ENCODE data around the gene PDE7B.

Gene PDE7B

GRCh38 chr6:135999393-135999792 lies 147.9 kb downstream of the PDE7B start:
- Mint-ChIP-seq H3K27ac (no peak overlapping the region), H3K4me1 (ENCODE audit: low read depth in 2 of 2) (no peaks in the 10 kb centered on the region), H3K27me3 (peaks cover 10 to 21% of the 10 kb centered on the region in 2 donors), H3K9me3 (peaks cover 0 to 7% of the 10 kb centered on the region in 2 donors), H3K36me3 (ENCODE audit: insufficient read depth) (no peaks in the 10 kb centered on the region), H3K4me3 (no peak overlapping the region)
- DNase-seq (no peak), ATAC-seq (replicated peaks) (no peak)

GRCh38 chr6:136007345-136007744 lies 155.8 kb downstream of the PDE7B start:
- Mint-ChIP-seq H3K4me1 (ENCODE audit: low read depth in 2 of 2) (no peaks in the 10 kb centered on the region), H3K4me3 (no peak overlapping the region), H3K27me3 (peaks cover 28 to 30% of the 10 kb centered on the region in 2 donors), H3K36me3 (ENCODE audit: insufficient read depth) (no peaks in the 10 kb centered on the region), H3K9me3 (peaks cover 0 to 5% of the 10 kb centered on the region in 2 donors), H3K27ac (no peak overlapping the region)
- DNase-seq, result no peak
- ATAC-seq (replicated peaks), result no peak

GRCh38 chr6:136011475-136011874 lies 160.0 kb downstream of the PDE7B start:
- ATAC-seq (replicated peaks), result no peak
- Mint-ChIP-seq H3K9me3 (peaks cover 0 to 5% of the 10 kb centered on the region in 2 donors), H3K27ac (no peak overlapping the region), H3K36me3 (ENCODE audit: insufficient read depth) (no peaks in the 10 kb centered on the region), H3K4me3 (no peak overlapping the region), H3K27me3 (peaks cover 37 to 43% of the 10 kb centered on the region in 2 donors), H3K4me1 (ENCODE audit: low read depth in 2 of 2) (no peaks in the 10 kb centered on the region)
- no peak for DNase-seq

GRCh38 chr6:136012198-136012887 lies 160.8 kb downstream of the PDE7B start:
- DNase-seq (no peak), ATAC-seq (replicated peaks) (no peak)
- no peaks in the 10 kb centered on the region for H3K36me3 Mint-ChIP-seq (ENCODE audit: insufficient read depth)
- no peaks in the 10 kb centered on the region for H3K4me1 Mint-ChIP-seq (ENCODE audit: low read depth in 2 of 2)
- H3K27me3 Mint-ChIP-seq, result peaks cover 37 to 43% of the 10 kb centered on the region in 2 donors
- peaks cover 0 to 5% of the 10 kb centered on the region in 2 donors for H3K9me3 Mint-ChIP-seq
- no peak overlapping the region for H3K27ac Mint-ChIP-seq
- H3K4me3 Mint-ChIP-seq, result no peak overlapping the region

GRCh38 chr6:136012943-136013342 lies 161.4 kb downstream of the PDE7B start:
- H3K4me1 Mint-ChIP-seq (ENCODE audit: low read depth in 2 of 2), result no peaks in the 10 kb centered on the region
- peaks cover 0 to 5% of the 10 kb centered on the region in 2 donors for H3K9me3 Mint-ChIP-seq
- no peak overlapping the region for H3K4me3 Mint-ChIP-seq
- no peaks in the 10 kb centered on the region for H3K36me3 Mint-ChIP-seq (ENCODE audit: insufficient read depth)
- no peak overlapping the region for H3K27ac Mint-ChIP-seq
- DNase-seq (no peak), ATAC-seq (replicated peaks) (no peak)
- peaks cover 40 to 46% of the 10 kb centered on the region in 2 donors for H3K27me3 Mint-ChIP-seq

- H3K4me3 Mint-ChIP-seq, result no peak overlapping the region
- H3K9me3 Mint-ChIP-seq, result peaks cover 0 to 3% of the 10 kb centered on the region in 2 donors
- DNase-seq (no peak), ATAC-seq (replicated peaks) (no peak)
- no peak overlapping the region for H3K27ac Mint-ChIP-seq
- H3K36me3 Mint-ChIP-seq (ENCODE audit: insufficient read depth), result no peaks in the 10 kb centered on the region
- peaks cover 39 to 60% of the 10 kb centered on the region in 2 donors for H3K27me3 Mint-ChIP-seq
- H3K4me1 Mint-ChIP-seq (ENCODE audit: low read depth in 2 of 2), result no peaks in the 10 kb centered on the region
These were observed 163.2 kb downstream of the PDE7B start for GRCh38 chr6:136014454-136015437.

- Mint-ChIP-seq H3K4me1 (ENCODE audit: low read depth in 2 of 2) (no peaks in the 10 kb centered on the region), H3K27ac (no peak overlapping the region), H3K4me3 (no peak overlapping the region), H3K9me3 (no peaks in the 10 kb centered on the region), H3K27me3 (peaks cover 37 to 59% of the 10 kb centered on the region in 2 donors), H3K36me3 (ENCODE audit: insufficient read depth) (no peaks in the 10 kb centered on the region)
- no peak for ATAC-seq (replicated peaks)
- no peak for DNase-seq
These were observed 164.0 kb downstream of the PDE7B start for GRCh38 chr6:136015531-136015930.

GRCh38 chr6:136016228-136017225 lies 165.0 kb downstream of the PDE7B start:
- ATAC-seq (replicated peaks), result no peak
- Mint-ChIP-seq H3K4me1 (ENCODE audit: low read depth in 2 of 2) (no peaks in the 10 kb centered on the region), H3K27ac (no peak overlapping the region), H3K9me3 (no peaks in the 10 kb centered on the region), H3K36me3 (ENCODE audit: insufficient read depth) (no peaks in the 10 kb centered on the region), H3K4me3 (no peak overlapping the region), H3K27me3 (peaks cover 37 to 55% of the 10 kb centered on the region in 2 donors)
- DNase-seq, result no peak

- DNase-seq (no peak), ATAC-seq (replicated peaks) (no peak)
- no peak overlapping the region for H3K27ac Mint-ChIP-seq
- H3K9me3 Mint-ChIP-seq, result no peaks in the 10 kb centered on the region
- peaks cover 42 to 49% of the 10 kb centered on the region in 2 donors for H3K27me3 Mint-ChIP-seq
- no peaks in the 10 kb centered on the region for H3K4me1 Mint-ChIP-seq (ENCODE audit: low read depth in 2 of 2)
- H3K4me3 Mint-ChIP-seq, result no peak overlapping the region
- no peaks in the 10 kb centered on the region for H3K36me3 Mint-ChIP-seq (ENCODE audit: insufficient read depth)
These were observed 169.2 kb downstream of the PDE7B start for GRCh38 chr6:136020691-136021090.

GRCh38 chr6:136022224-136022874 lies 170.8 kb downstream of the PDE7B start:
- Mint-ChIP-seq H3K4me3 (no peak overlapping the region), H3K36me3 (ENCODE audit: insufficient read depth) (no peaks in the 10 kb centered on the region), H3K27me3 (peaks cover 42 to 49% of the 10 kb centered on the region in 2 donors), H3K9me3 (no peaks in the 10 kb centered on the region), H3K4me1 (ENCODE audit: low read depth in 2 of 2) (no peaks in the 10 kb centered on the region), H3K27ac (no peak overlapping the region)
- DNase-seq (no peak), ATAC-seq (replicated peaks) (no peak)

GRCh38 chr6:136024711-136025110 lies 173.2 kb downstream of the PDE7B start:
- Mint-ChIP-seq H3K4me1 (ENCODE audit: low read depth in 2 of 2) (no peaks in the 10 kb centered on the region), H3K9me3 (no peaks in the 10 kb centered on the region), H3K27me3 (peaks cover 29 to 45% of the 10 kb centered on the region in 2 donors), H3K36me3 (ENCODE audit: insufficient read depth) (no peaks in the 10 kb centered on the region), H3K27ac (no peak overlapping the region), H3K4me3 (no peak overlapping the region)
- DNase-seq (no peak), ATAC-seq (replicated peaks) (no peak)

GRCh38 chr6:136025736-136026135 lies 174.2 kb downstream of the PDE7B start:
- Mint-ChIP-seq H3K27me3 (peaks cover 22 to 41% of the 10 kb centered on the region in 2 donors), H3K27ac (no peak overlapping the region), H3K4me1 (ENCODE audit: low read depth in 2 of 2) (no peaks in the 10 kb centered on the region), H3K4me3 (no peak overlapping the region), H3K9me3 (no peaks in the 10 kb centered on the region), H3K36me3 (ENCODE audit: insufficient read depth) (no peaks in the 10 kb centered on the region)
- DNase-seq (no peak), ATAC-seq (replicated peaks) (no peak)
